BJ (cell line): ENCODE data around the gene PER2. TPM values are rescaled to one million over a fixed set of nuclear protein-coding genes. Genes with fewer than 3 reads are reported as not detected.

ENCODE experiments used
- CTCF ChIA-PET: fragments of 350-600 bp; formaldehyde crosslinking; extraction: SDS; loops from one replicate; lab custom pipeline; 2021; ENCODE audit warnings: antibody characterized with exemption, inconsistent platforms; lab: Yijun Ruan, JAX
- POLR2A ChIA-PET: fragments of 300-600 bp; sonication (Branson Sonifier 250); formaldehyde crosslinking; extraction: SDS; loops from one replicate; lab custom pipeline; 2021; ENCODE audit warnings: antibody characterized with exemption; lab: Charles Lee
- DNase-seq: peaks from one replicate; pipeline ENCODE4 v3.0.0-alpha.2; 2011; ENCODE audit warnings: low read depth
- H3K27me3 ChIP-seq: 2 replicates; pipeline ENCODE4 v1.6.0; 2011; ENCODE audit warnings: low read length; ENCODE audit not compliant: control insufficient read depth, insufficient read depth
- H3K36me3 ChIP-seq: 2 replicates; pipeline ENCODE4 v1.5.1; 2011; ENCODE audit warnings: low read length; ENCODE audit not compliant: control insufficient read depth, insufficient read depth
- H3K4me3 ChIP-seq: 2 replicates; pipeline ENCODE4 v1.5.1; 2011; ENCODE audit warnings: low read depth, mild to moderate bottlenecking, control low read depth, low read length
- CTCF ChIP-seq: IDR thresholded peaks from 2 replicates; pipeline ENCODE4 v1.5.1; 2011; ENCODE audit warnings: low read depth, mild to moderate bottlenecking, control low read depth, inconsistent platforms, low read length, moderate library complexity; ENCODE audit not compliant: insufficient read depth
- polyA plus RNA-seq: library from polyadenylated mRNA; depleted of rRNA; stranded (reverse); fragments of >200 nt; gene quantifications from 2 replicates; pipeline ENCODE4 v1.2.3, GENCODE V29; 2011

The PER2 gene
- polyA plus RNA-seq, 1 experiment: 3.1 TPM

DNA sequence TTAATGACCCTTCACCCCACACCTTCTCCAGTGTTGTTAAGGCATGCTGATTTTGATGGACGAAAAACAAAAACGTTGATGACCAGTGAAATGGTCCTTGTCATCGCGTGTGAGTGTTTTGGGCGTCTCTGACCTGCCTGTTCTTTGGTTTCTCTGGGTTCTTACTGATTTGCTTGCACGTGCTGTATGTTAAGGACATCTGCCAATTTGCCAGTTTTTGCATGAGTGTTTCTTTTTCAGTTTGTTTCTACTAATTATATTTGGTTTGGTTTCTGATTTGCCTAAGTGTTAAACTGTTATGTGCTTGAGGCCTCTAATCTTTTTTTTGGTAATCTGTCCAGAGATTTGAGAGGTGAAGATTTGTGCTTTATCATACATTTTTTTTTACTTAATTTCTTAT is 46.5 kb upstream of the PER2 start:
- Histone ChIP-seq H3K36me3 (peaks cover 12% of the 10 kb centered on the region), H3K27me3 (no peaks in the 10 kb centered on the region), H3K4me3 (no peak overlapping the region)
- ChIA-PET POLR2A (no interaction called here), CTCF (no interaction called here)
- DNase-seq: no peak
- TF ChIP-seq CTCF: no peak

DNA sequence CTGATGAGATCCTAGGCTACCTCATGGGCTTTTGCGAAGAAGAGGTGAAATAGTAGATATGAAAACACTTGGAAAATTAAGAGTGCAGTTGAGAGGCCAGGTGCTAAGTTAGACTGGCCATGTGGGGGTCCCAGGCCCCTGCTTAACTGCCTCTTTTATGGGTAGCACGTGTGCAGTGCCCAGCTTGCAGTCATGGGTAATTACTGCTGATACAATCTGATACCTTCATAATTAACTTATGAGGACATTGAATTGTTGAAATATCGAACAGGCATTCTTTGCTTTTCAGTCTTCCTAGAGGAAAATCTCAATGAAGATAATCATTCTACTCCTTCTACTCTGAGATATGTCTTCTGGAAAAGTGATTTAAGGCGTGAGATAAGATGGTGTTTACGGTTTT is 43.5 kb upstream of the PER2 start:
- no peak for TF ChIP-seq CTCF
- ChIA-PET POLR2A (no interaction called here), CTCF (no interaction called here)
- Histone ChIP-seq H3K27me3 (no peaks in the 10 kb centered on the region), H3K4me3 (no peak overlapping the region), H3K36me3 (peaks cover 10% of the 10 kb centered on the region)
- DNase-seq: no peak

DNA sequence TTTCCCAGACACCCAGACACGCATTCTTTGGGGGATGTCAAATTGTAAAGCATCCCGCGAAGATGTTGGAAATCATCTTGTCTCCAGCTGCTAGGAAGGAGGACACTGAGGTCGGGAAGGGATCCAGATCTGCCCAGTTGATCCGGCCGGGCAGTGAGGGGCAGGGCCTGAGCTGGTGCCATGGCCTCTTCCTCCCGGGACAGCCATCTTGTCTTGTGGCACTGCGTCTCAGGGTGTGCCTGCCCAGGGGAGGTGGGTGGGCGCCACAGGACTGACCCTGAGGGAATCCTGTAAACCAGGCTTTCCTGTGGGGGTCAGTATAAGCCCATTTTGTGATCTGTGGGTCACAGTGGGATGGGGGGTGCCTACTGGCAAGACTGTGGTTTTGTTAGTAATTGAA is 42.0 kb upstream of the PER2 start:
- Histone ChIP-seq H3K4me3 (no peak overlapping the region), H3K36me3 (peaks cover 10% of the 10 kb centered on the region), H3K27me3 (no peaks in the 10 kb centered on the region)
- no peak for TF ChIP-seq CTCF
- DNase-seq: no peak
- ChIA-PET POLR2A (no interaction called here), CTCF (interaction anchor here (0.6 kb wide), 1 partner anchor 34 kb away, joined by 3 read pairs; no protein-coding TSS in a partner anchor)

GRCh38 chr2:238327751-238328150 is 39.3 kb upstream of the PER2 start:
- no peaks in the 10 kb centered on the region for H3K27me3 ChIP-seq
- POLR2A ChIA-PET: no interaction called here
- no peak for DNase-seq
- CTCF ChIA-PET: interaction anchor here (1.5 kb wide), 1 partner anchor 14 kb away, joined by 3 read pairs; no protein-coding TSS in a partner anchor
- TF ChIP-seq CTCF: no peak
- H3K36me3 ChIP-seq: peaks cover 11% of the 10 kb centered on the region
- H3K4me3 ChIP-seq: no peak overlapping the region

- POLR2A ChIA-PET: no interaction called here
- DNase-seq: no peak
- CTCF ChIA-PET: interaction anchor here (1.4 to 1.5 kb wide), 2 partner anchors 15 to 22 kb away, joined by 3 to 6 read pairs; no protein-coding TSS in a partner anchor
- no peak for TF ChIP-seq CTCF
- H3K36me3 ChIP-seq: peaks cover 11% of the 10 kb centered on the region
- H3K27me3 ChIP-seq: no peaks in the 10 kb centered on the region
- H3K4me3 ChIP-seq: no peak overlapping the region
Measured at GRCh38 chr2:238326801-238327365, 38.5 kb upstream of the PER2 start.
